Measurements from ENCODE around the gene TTC5. TPM values are rescaled to one million over a fixed set of nuclear protein-coding genes. Genes with fewer than 3 reads are reported as not detected.

Gene TTC5
- total RNA-seq, 1 donor from 2014 or later, result 15.1 TPM

- no peaks in the 10 kb centered on the region for H3K27me3 Mint-ChIP-seq (ENCODE audit: insufficient read depth, low read depth)
- H3K36me3 Mint-ChIP-seq, result peaks cover 3% of the 10 kb centered on the region
- no peaks in the 10 kb centered on the region for H3K9me3 ChIP-seq (ENCODE audit: low read depth)
- H3F3A ChIP-seq (ENCODE audit: low read depth), result peaks cover 9% of the 10 kb centered on the region
- H3K27ac Mint-ChIP-seq, result peak overlapping the region; percentile 84
- no peaks in the 10 kb centered on the region for H3K36me3 ChIP-seq
- no peak for DNase-seq (ENCODE audit: low spot score)
- peak overlapping the region; percentile 74 for H3K4me3 ChIP-seq
- H3K4me3 Mint-ChIP-seq, result peak overlapping the region; percentile 98
- H3K79me2 ChIP-seq (ENCODE audit: low read depth), result peaks cover 40% of the 10 kb centered on the region
- no peaks in the 10 kb centered on the region for H4K20me1 ChIP-seq (ENCODE audit: low read depth)
- H3K9ac ChIP-seq, result no peak overlapping the region
- no peak overlapping the region for H3K4me2 ChIP-seq
- H3K27me3 ChIP-seq, result no peaks in the 10 kb centered on the region
- H3K9me3 Mint-ChIP-seq, result peaks cover 4% of the 10 kb centered on the region
- peaks cover 14% of the 10 kb centered on the region for H3K4me1 Mint-ChIP-seq
- no peak overlapping the region for H3K27ac ChIP-seq
- no peaks in the 10 kb centered on the region for H3K4me1 ChIP-seq
- no peak overlapping the region for H2AFZ ChIP-seq (replicated peaks)
- TF ChIP-seq EZH2phosphoT487 (IDR thresholded peaks at IDR 0.05) (no peak), CTCF (IDR thresholded peaks at IDR 0.05) (no peak), EZH2 (IDR thresholded peaks at IDR 0.05) (no peak)
Measured at GRCh38 chr14:20306079-20306423, 300 bp upstream of the TTC5 start.

- Mint-ChIP-seq H3K9me3 (no peaks in the 10 kb centered on the region), H3K4me3 (no peak overlapping the region), H3K4me1 (peaks cover 14% of the 10 kb centered on the region), H3K27me3 (ENCODE audit: insufficient read depth, low read depth) (no peaks in the 10 kb centered on the region), H3K36me3 (peaks cover 15% of the 10 kb centered on the region), H3K27ac (no peak overlapping the region)
- peaks cover 40% of the 10 kb centered on the region for H3K79me2 ChIP-seq (ENCODE audit: low read depth)
- no peaks in the 10 kb centered on the region for H3K4me1 ChIP-seq
- H3K9me3 ChIP-seq (ENCODE audit: low read depth), result no peaks in the 10 kb centered on the region
- DNase-seq (ENCODE audit: low spot score), result no peak
- no peaks in the 10 kb centered on the region for H3K36me3 ChIP-seq
- no peak overlapping the region for H3K27ac ChIP-seq
- H4K20me1 ChIP-seq (ENCODE audit: low read depth), result no peaks in the 10 kb centered on the region
- H3K4me3 ChIP-seq, result no peak overlapping the region
- H3F3A ChIP-seq (ENCODE audit: low read depth), result peaks cover 4% of the 10 kb centered on the region
- TF ChIP-seq EZH2 (IDR thresholded peaks at IDR 0.05) (no peak), EZH2phosphoT487 (IDR thresholded peaks at IDR 0.05) (no peak), CTCF (IDR thresholded peaks at IDR 0.05) (no peak)
- no peak overlapping the region for H3K9ac ChIP-seq
- H3K27me3 ChIP-seq, result no peaks in the 10 kb centered on the region
- no peak overlapping the region for H3K4me2 ChIP-seq
- H2AFZ ChIP-seq (replicated peaks), result no peak overlapping the region
Measured at GRCh38 chr14:20302042-20302755, 3.6 kb downstream of the TTC5 start.

- Histone ChIP-seq H3K27ac (no peak overlapping the region), H3K27me3 (no peaks in the 10 kb centered on the region), H3K9ac (no peak overlapping the region), H3F3A (ENCODE audit: low read depth) (no peaks in the 10 kb centered on the region), H3K36me3 (no peaks in the 10 kb centered on the region), H3K4me1 (no peaks in the 10 kb centered on the region), H3K79me2 (ENCODE audit: low read depth) (no peaks in the 10 kb centered on the region), H3K4me2 (no peak overlapping the region), H2AFZ (replicated peaks) (no peak overlapping the region), H3K4me3 (no peak overlapping the region), H4K20me1 (ENCODE audit: low read depth) (no peaks in the 10 kb centered on the region), H3K9me3 (ENCODE audit: low read depth) (no peaks in the 10 kb centered on the region)
- TF ChIP-seq EZH2 (IDR thresholded peaks at IDR 0.05), result no peak
- TF ChIP-seq EZH2phosphoT487 (IDR thresholded peaks at IDR 0.05), result no peak
- TF ChIP-seq CTCF (IDR thresholded peaks at IDR 0.05), result no peak
- DNase-seq (ENCODE audit: low spot score), result no peak
- H3K4me1 Mint-ChIP-seq, result peaks cover under 1% of the 10 kb centered on the region
- no peak overlapping the region for H3K27ac Mint-ChIP-seq
- H3K9me3 Mint-ChIP-seq, result no peaks in the 10 kb centered on the region
- H3K4me3 Mint-ChIP-seq, result no peak overlapping the region
- H3K36me3 Mint-ChIP-seq, result peaks cover 37% of the 10 kb centered on the region
- peaks cover 3% of the 10 kb centered on the region for H3K27me3 Mint-ChIP-seq (ENCODE audit: insufficient read depth, low read depth)
Measured at GRCh38 chr14:20295067-20295466, 10.7 kb downstream of the TTC5 start.
